ENCODE data around the gene BSDC1. TPM values are rescaled to one million over a fixed set of nuclear protein-coding genes. Genes with fewer than 3 reads are reported as not detected.

BSDC1 gene
- total RNA-seq, 1 donor from 2014 or later = 50.2 TPM

Other genes with a start within 250 kb of the BSDC1 start
- gene TXLNA, start 214.8 kb downstream of the BSDC1 start, total RNA-seq = 46.6 and 64.9 TPM in 2 replicates
- 12.3 and 15.5 TPM in 2 replicates for gene CCDC28B, start 193.8 kb downstream of the BSDC1 start, total RNA-seq
- gene IQCC, start 188.8 kb downstream of the BSDC1 start, total RNA-seq = 0.65 and 0.79 TPM in 2 replicates
- gene DCDC2B, start 185.4 kb downstream of the BSDC1 start, total RNA-seq = not detected in 2 replicates
- gene TMEM234, start 172.1 kb downstream of the BSDC1 start, total RNA-seq = 8.7 and 11.1 TPM in 2 replicates
- gene EIF3I, start 172.0 kb downstream of the BSDC1 start, total RNA-seq = 227 and 275 TPM in 2 replicates
- gene FAM167B, start 147.2 kb downstream of the BSDC1 start, total RNA-seq = 0.79 and 0.87 TPM in 2 replicates
- under 0.01 TPM in 2 replicates for gene LCK, start 143.2 kb downstream of the BSDC1 start, total RNA-seq
- gene HDAC1, start 102.4 kb downstream of the BSDC1 start, total RNA-seq = 113 and 114 TPM in 2 replicates
- gene MARCKSL1, start 58.2 kb downstream of the BSDC1 start, total RNA-seq = 101 and 118 TPM in 2 replicates
- 0.22 and 0.99 TPM in 2 replicates for gene FAM229A, start 32.0 kb downstream of the BSDC1 start, total RNA-seq
- not detected in 2 replicates for gene TSSK3, start 31.9 kb downstream of the BSDC1 start, total RNA-seq
- gene ZBTB8B, start 70.6 kb upstream of the BSDC1 start, total RNA-seq = under 0.01 TPM in 2 replicates
- gene ZBTB8A, start 145.0 kb upstream of the BSDC1 start, total RNA-seq = 5.7 and 8.9 TPM in 2 replicates

Measured in lung microvascular endothelial cell (primary cell).